ENCODE data around the gene POLRMT. TPM values are rescaled to one million over a fixed set of nuclear protein-coding genes. Genes with fewer than 3 reads are reported as not detected.

The POLRMT gene
- polyA plus RNA-seq, 1 experiment = 38.6 TPM

- CTCF ChIA-PET = no interaction called here
- Histone ChIP-seq H3K36me3 (ENCODE audit: control insufficient read depth, insufficient read depth, low read length) (peaks cover 14% of the 10 kb centered on the region), H3K4me3 (ENCODE audit: low read depth, low read length) (no peak overlapping the region), H3K27me3 (ENCODE audit: control insufficient read depth, insufficient read depth, low read length) (no peaks in the 10 kb centered on the region)
- no peak for TF ChIP-seq CTCF (IDR thresholded peaks at IDR 0.05; ENCODE audit: insufficient read depth, low read depth, low read length)
- POLR2A ChIA-PET = no interaction called here
- no peak for DNase-seq (ENCODE audit: low read depth)
These were observed 24.3 kb upstream of the POLRMT start for GRCh38 chr19:657611-658010.

- Histone ChIP-seq H3K4me3 (ENCODE audit: low read depth, low read length) (no peak overlapping the region), H3K27me3 (ENCODE audit: control insufficient read depth, insufficient read depth, low read length) (no peaks in the 10 kb centered on the region), H3K36me3 (ENCODE audit: control insufficient read depth, insufficient read depth, low read length) (peaks cover 15% of the 10 kb centered on the region)
- POLR2A ChIA-PET = no interaction called here
- CTCF ChIA-PET = interaction anchor here (0.6 to 1.3 kb wide), 6 partner anchors 68 to 607 kb away, joined by 3 to 4 read pairs (median 3); no protein-coding TSS in a partner anchor
- no peak for DNase-seq (ENCODE audit: low read depth)
- no peak for TF ChIP-seq CTCF (IDR thresholded peaks at IDR 0.05; ENCODE audit: insufficient read depth, low read depth, low read length)
These were observed 23.6 kb upstream of the POLRMT start for GRCh38 chr19:656751-657559.

- ChIA-PET POLR2A (no interaction called here), CTCF (interaction anchor here (0.8 to 1.3 kb wide), 3 partner anchors 67 to 144 kb away, joined by 3 to 4 read pairs (median 3); no protein-coding TSS in a partner anchor)
- Histone ChIP-seq H3K36me3 (ENCODE audit: control insufficient read depth, insufficient read depth, low read length) (peaks cover 20% of the 10 kb centered on the region), H3K4me3 (ENCODE audit: low read depth, low read length) (no peak overlapping the region), H3K27me3 (ENCODE audit: control insufficient read depth, insufficient read depth, low read length) (no peaks in the 10 kb centered on the region)
- no peak for TF ChIP-seq CTCF (IDR thresholded peaks at IDR 0.05; ENCODE audit: insufficient read depth, low read depth, low read length)
- DNase-seq (ENCODE audit: low read depth) = no peak
These were observed 22.4 kb upstream of the POLRMT start for GRCh38 chr19:655691-656090.

DNA sequence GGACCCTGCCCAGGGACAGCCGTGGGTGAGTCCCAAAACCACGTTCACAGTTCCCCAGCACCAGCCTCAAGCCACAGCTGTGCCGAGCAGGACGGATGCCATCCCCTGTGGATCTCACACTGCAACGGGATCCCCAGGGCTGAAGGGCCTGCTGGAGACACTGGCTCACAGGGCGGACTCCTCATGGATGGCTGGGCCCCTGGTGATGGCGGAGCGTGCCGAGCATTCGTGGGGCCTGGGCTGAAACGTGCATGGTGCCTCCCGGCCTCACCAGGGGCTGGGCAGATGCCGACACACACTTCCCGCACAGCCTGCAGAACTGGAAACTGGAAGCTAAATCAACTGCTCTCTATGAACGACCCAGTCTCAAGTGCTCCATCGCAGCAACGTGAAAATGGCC, 20.1 kb upstream of the POLRMT start:
- DNase-seq (ENCODE audit: low read depth) = no peak
- H3K36me3 ChIP-seq (ENCODE audit: control insufficient read depth, insufficient read depth, low read length) = peaks cover 24% of the 10 kb centered on the region
- H3K27me3 ChIP-seq (ENCODE audit: control insufficient read depth, insufficient read depth, low read length) = no peaks in the 10 kb centered on the region
- CTCF ChIA-PET = no interaction called here
- no peak for TF ChIP-seq CTCF (IDR thresholded peaks at IDR 0.05; ENCODE audit: insufficient read depth, low read depth, low read length)
- no peak overlapping the region for H3K4me3 ChIP-seq (ENCODE audit: low read depth, low read length)
- POLR2A ChIA-PET = no interaction called here

GRCh38 chr19:652467-653389, 19.4 kb upstream of the POLRMT start:
- Histone ChIP-seq H3K4me3 (ENCODE audit: low read depth, low read length) (no peak overlapping the region), H3K27me3 (ENCODE audit: control insufficient read depth, insufficient read depth, low read length) (no peaks in the 10 kb centered on the region), H3K36me3 (ENCODE audit: control insufficient read depth, insufficient read depth, low read length) (peaks cover 29% of the 10 kb centered on the region)
- no peak for DNase-seq (ENCODE audit: low read depth)
- TF ChIP-seq CTCF (IDR thresholded peaks at IDR 0.05; ENCODE audit: insufficient read depth, low read depth, low read length) = no peak
- ChIA-PET POLR2A (no interaction called here), CTCF (interaction anchor here (1.1 kb wide), 1 partner anchor 18 kb away, joined by 3 read pairs; no protein-coding TSS in a partner anchor)

All from BJ (cell line).